ENCODE results near the gene CRYBG1.

- TF ChIP-seq CTCF (IDR thresholded peaks at IDR 0.05) (no peak), POLR2A (IDR thresholded peaks at IDR 0.05) (no peak)
Observed at GRCh38 chr6:106426250-106426970, 65.9 kb downstream of the CRYBG1 start.
